DMS114 treated with DMSO at 0.1 percent for 48 hours (cell line): ENCODE results near the gene USP34.
A peak's percentile ranks its signal among the peaks of the same experiment; 100 is the strongest.
"Not testable (repeated sequence)": the region's sequence is repeated elsewhere in the genome, so short reads cannot be mapped to it uniquely, and the experiment has no call there.

Experiments
- DNase-seq: peaks from one replicate; lab custom pipeline; 2025; ENCODE audit not compliant: unreplicated experiment; lab: John Stamatoyannopoulos, UW

The USP34 gene

GRCh38 chr2:61426267-61426897, 44.5 kb downstream of the USP34 start:
- no peak for DNase-seq

GRCh38 chr2:61425605-61426155, 45.2 kb downstream of the USP34 start:
- no peak for DNase-seq

- no peak for DNase-seq
Observed at GRCh38 chr2:61423714-61424113, 47.2 kb downstream of the USP34 start.

GRCh38 chr2:61421611-61422010, 49.3 kb downstream of the USP34 start:
- no peak for DNase-seq

- no peak for DNase-seq
Observed at GRCh38 chr2:61420991-61421544, 49.8 kb downstream of the USP34 start.

GRCh38 chr2:61419570-61419969, 51.3 kb downstream of the USP34 start:
- no peak for DNase-seq

- no peak for DNase-seq
Observed at GRCh38 chr2:61419129-61419528, 51.8 kb downstream of the USP34 start.

- DNase-seq: no peak
Observed at GRCh38 chr2:61416871-61417645, 53.8 kb downstream of the USP34 start.

- DNase-seq: no peak
Observed at GRCh38 chr2:61415265-61415664, 55.6 kb downstream of the USP34 start.

GRCh38 chr2:61414674-61415073, 56.2 kb downstream of the USP34 start:
- DNase-seq: no peak

- DNase-seq: no peak
Observed at GRCh38 chr2:61411109-61411508, 59.8 kb downstream of the USP34 start.

GRCh38 chr2:61410185-61410584, 60.7 kb downstream of the USP34 start:
- no peak for DNase-seq

- no peak for DNase-seq
Observed at GRCh38 chr2:61405813-61406212, 65.1 kb downstream of the USP34 start.

- no peak for DNase-seq
Observed at GRCh38 chr2:61404438-61404837, 66.4 kb downstream of the USP34 start.

- no peak for DNase-seq
Observed at GRCh38 chr2:61398413-61398812, 72.5 kb downstream of the USP34 start.

- peak; percentile 19 for DNase-seq
Observed at GRCh38 chr2:61396005-61396404, 74.9 kb downstream of the USP34 start.

GRCh38 chr2:61387588-61387987, 83.3 kb downstream of the USP34 start:
- DNase-seq: not testable (repeated sequence)

GRCh38 chr2:61380882-61381197, 90.0 kb downstream of the USP34 start:
- not testable (repeated sequence) for DNase-seq

- no peak for DNase-seq
Observed at GRCh38 chr2:61380056-61380881, 90.6 kb downstream of the USP34 start.

GRCh38 chr2:61379521-61379920, 91.4 kb downstream of the USP34 start:
- DNase-seq: no peak

- no peak for DNase-seq
Observed at GRCh38 chr2:61378281-61378680, 92.6 kb downstream of the USP34 start.
